Smooth muscle cell of the brain vasculature (primary cell): ENCODE measurements around the gene SCART1.
"Not testable (repeated sequence)": the region's sequence is repeated elsewhere in the genome, so short reads cannot be mapped to it uniquely, and the experiment has no call there.

Source experiments
- DNase-seq: peaks from one replicate; pipeline ENCODE4 v3.0.0-alpha.2; 2012; ENCODE audit warnings: low read depth, low spot score

Gene SCART1

GRCh38 chr10:133453516-133454203 is at the start of gene SCART1:
Gene SCART1 (plus strand): TSS chr10:133453945. CDS start chr10:133453998, 53 bp downstream.
- no peak for DNase-seq

GRCh38 chr10:133405272-133405671 is 48.5 kb upstream of the SCART1 start:
- no peak for DNase-seq

GRCh38 chr10:133405844-133406527 is 47.8 kb upstream of the SCART1 start:
- DNase-seq = no peak

DNA sequence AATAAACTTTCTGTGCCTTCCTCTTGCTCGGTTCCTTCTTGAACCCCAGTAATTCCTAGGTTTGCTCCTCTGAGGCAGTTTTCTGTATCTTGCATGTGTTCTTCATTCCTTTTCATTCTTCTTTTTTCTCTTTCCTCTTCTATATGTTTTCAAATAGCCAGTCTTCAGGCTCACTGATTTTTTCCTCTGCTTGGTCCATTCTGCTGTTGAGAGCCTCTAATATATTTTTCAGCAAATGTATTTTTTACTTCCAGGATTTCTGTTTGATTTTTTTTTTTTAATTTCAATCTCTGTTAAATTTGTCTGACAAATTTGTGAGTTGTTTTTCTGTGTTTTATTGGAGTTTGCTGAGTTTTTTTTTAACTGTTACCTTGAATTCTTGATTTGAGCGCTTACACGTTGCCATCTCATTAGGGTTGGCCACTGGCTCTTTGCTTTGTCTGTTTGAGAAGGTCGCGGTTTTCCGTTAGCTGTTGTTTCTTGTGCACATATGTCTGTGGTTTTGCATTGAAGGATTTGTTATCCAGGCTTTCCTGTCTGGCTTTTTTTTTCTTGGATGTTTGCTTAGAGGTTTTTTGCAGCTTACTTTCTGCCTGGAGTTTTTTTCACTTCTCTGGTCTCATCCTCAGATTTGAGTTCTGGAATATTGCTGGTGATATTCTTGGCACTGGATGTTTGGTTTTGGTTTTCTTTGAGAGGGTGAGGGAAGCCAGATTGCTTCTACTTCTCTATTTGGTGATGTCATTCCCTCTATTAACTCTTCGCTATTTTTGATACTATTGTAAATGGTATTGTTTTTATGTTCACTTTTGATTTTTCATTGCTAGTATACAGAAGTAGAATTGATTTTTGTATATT is 42.0 kb upstream of the SCART1 start:
- DNase-seq = no peak

DNA sequence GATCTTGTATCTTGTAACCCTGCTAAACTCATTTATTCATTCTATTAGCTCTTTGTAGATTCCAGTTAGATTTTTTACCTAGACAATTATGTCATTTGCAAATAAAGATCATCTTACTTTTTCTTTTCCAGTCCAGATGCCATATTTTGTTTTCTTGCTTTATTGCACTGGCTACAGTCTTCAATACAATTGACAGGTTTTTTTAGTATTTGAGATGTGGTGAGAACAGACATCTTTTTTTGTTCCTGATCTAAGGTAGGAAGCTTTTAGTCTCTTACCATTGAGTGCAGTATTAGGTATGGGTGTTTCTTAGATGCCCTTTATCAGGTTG is 41.4 kb upstream of the SCART1 start:
- DNase-seq = no peak

- DNase-seq = not testable (repeated sequence)
Observed at GRCh38 chr10:133414401-133414800, 39.3 kb upstream of the SCART1 start.

- no peak for DNase-seq
Observed at GRCh38 chr10:133415752-133416151, 38.0 kb upstream of the SCART1 start.

DNA sequence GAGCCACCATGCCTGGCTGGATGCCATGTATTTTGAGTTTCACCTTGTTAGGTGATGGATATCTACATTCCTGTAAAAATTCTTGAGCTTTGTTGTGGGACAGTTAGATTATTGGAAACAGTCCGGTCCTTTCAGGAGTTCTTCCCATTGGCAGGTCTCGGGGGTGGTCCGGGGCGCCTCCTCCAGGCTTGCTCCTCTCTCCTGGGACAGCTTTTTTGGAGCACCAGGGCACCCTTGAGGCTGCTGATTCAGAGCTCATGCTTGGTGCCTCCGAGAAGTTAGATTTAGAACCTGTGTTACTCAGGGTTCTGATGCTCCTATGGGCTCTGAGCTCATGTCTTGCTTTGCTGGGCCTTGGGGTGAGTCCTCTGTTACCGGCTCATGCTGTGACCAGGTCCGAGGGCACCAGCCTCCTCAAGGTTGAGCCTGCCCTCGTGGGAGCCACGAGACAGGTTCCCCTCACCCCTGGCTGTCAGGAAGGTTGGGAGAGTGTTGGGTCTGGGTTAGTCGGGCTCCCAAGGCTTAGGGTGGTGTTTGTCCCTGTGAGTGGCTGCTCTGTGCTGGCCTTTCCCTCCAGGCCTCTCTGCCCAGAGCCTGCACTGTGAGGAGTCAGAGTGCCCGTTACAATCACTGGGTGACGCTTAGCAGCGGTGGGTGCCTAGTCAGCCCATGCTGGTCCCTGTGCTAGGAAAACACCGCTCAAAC is 35.3 kb upstream of the SCART1 start:
- no peak for DNase-seq

GRCh38 chr10:133419211-133419950 is 34.4 kb upstream of the SCART1 start:
- no peak for DNase-seq

- no peak for DNase-seq
Observed at GRCh38 chr10:133420028-133420427, 33.7 kb upstream of the SCART1 start.

GRCh38 chr10:133420579-133420978 is 33.2 kb upstream of the SCART1 start:
- DNase-seq = no peak

- DNase-seq = no peak
Observed at GRCh38 chr10:133421336-133422222, 32.2 kb upstream of the SCART1 start.

DNA sequence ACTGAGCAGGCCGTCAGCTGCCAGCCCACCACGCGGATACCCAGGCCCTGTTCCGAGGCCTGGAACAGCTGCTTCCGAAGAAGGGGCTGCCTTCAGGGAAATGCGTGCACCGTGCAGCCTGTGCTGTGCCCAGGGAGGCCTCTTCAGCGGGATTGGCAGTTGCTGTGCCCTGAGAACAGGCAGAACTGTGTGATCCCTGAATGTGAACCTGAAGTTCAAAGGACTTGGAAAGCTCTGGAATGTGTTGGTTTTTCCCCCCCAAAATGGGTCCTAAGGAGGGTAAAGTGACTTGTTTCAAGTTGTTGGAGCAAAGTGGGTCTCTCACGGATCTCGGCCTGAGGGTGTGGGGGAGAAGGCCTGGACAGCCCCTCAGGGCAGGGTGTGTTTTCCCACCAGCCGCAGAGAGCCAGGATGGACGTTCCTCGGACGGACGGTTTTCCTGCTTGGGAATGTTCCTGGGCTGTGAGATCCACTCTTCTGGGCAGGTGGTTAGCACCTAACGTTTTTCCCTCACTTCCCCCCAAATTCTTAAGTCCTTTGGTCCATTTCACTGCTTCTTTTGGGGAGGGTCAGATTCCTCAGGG is 31.4 kb upstream of the SCART1 start:
- no peak for DNase-seq

- no peak for DNase-seq
Observed at GRCh38 chr10:133422807-133423771, 30.7 kb upstream of the SCART1 start.

DNA sequence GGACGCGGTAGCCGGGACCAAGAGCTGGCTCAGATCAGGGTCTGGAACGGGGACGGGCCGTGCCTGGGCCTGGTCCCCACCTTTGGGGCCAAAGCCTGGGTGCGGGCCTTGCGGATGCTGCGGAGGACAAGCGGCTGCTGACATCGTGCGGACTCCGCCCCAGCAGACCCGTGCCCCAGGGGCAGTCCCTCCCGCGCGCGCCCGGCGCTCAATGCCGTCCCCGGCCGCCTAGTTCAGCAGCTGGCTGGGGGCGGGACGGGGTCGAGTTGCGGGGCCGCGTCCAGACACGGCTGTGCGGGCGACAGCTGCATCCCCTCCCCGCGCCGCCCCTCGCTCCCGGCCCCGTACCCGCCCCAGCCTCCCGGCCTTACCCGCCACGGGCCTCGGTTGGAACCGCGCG is 29.6 kb upstream of the SCART1 start:
- not testable (repeated sequence) for DNase-seq

GRCh38 chr10:133424601-133425000 is 29.1 kb upstream of the SCART1 start, which contains the start of gene SPRN:
Gene SPRN (minus strand): TSS chr10:133424625. CDS start chr10:133423681, 944 bp downstream.
- not testable (repeated sequence) for DNase-seq

DNA sequence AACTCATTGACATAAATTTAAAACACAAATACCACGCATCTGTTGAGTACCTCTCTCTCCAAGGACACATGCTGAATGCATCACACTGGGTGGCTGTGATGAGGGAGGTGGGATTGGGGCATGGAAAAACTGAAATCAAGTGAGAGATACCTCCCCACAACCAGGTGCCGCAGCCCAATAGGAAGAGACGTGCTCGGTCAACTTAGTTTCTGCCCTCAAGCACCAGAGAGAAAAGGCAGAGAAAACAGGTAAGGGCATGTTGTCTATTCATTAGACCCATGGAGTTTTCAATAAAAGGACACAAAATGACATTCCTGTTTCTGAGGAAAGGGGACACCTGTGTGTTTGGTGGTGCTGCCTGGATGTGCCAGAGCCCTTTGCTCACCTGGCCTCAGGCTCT is 24.2 kb upstream of the SCART1 start:
- DNase-seq = not testable (repeated sequence)

DNA sequence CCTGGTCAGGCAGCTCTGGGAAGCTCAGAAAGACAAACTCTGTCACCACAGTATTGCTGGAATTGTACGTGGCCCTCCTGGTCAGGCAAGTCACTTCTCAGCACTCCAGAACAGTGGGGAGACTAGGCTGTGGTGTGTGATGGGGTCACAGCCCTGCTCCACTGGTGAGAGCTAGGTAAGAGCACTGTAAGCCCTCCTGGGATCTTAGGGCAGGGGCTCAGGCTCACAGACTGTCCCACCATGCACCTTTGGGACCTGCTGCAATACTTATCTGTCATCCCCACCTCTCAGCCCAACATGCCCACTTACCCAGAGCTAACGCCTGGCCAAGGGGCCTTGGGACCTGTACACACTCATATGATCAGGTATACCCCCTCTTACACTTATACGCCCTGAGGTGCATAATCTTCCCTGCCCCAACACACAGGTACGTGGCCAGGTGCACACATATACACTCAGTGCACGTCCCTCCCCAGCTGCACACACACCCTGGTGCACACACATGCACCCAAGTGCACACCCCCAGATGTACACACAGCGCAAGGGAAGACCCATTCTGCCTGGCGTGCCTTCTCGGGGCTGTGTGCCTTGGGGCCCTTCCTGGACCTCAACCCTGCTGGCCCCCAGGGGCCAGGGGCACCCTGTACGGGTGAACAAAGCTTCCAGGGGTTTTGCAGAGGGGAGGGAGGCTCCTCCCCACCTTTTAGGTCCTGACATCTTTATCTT is 21.7 kb upstream of the SCART1 start:
- not testable (repeated sequence) for DNase-seq
